ENCODE measurements around the gene RFX8. TPM values are rescaled to one million over a fixed set of nuclear protein-coding genes. Genes with fewer than 3 reads are reported as not detected.

RFX8 gene
- total and polyA plus RNA-seq, 2 of the 13 experiments (the other 11 are each of a cell fraction or from before 2014, with no cell fraction given), result not detected

GRCh38 chr2:101386599-101387150, 88.2 kb downstream of the RFX8 start (continued):
- no peak for TF ChIP-seq ZNF513 (CRISPR knock-in tag; conservative IDR thresholded peaks at IDR 0.05)
- no peak for TF ChIP-seq SNAPC2 (CRISPR knock-in tag; IDR thresholded peaks at IDR 0.05)
- TF ChIP-seq KAT7 (CRISPR knock-in tag; IDR thresholded peaks at IDR 0.05; ENCODE audit: borderline replicate concordance), result no peak
- no peak for TF ChIP-seq CREBL2 (CRISPR knock-in tag; IDR thresholded peaks at IDR 0.05; ENCODE audit: borderline replicate concordance)
- TF ChIP-seq REL (CRISPR knock-in tag; conservative IDR thresholded peaks at IDR 0.05), result no peak
- TF ChIP-seq CBFB (CRISPR knock-in tag; IDR thresholded peaks at IDR 0.05), result no peak
- no peak for TF ChIP-seq CBX1 (IDR thresholded peaks at IDR 0.05; ENCODE audit: low read depth)
- TF ChIP-seq RFXAP (CRISPR knock-in tag; IDR thresholded peaks at IDR 0.05; ENCODE audit: borderline replicate concordance), result no peak
- no peak for TF ChIP-seq ZNF331 (CRISPR knock-in tag; IDR thresholded peaks at IDR 0.05)
- TF ChIP-seq KDM5B (CRISPR knock-in tag; IDR thresholded peaks at IDR 0.05; ENCODE audit: borderline replicate concordance), result peak; percentile 36; the same call in 1 of the 2 replicates
- no peak for TF ChIP-seq ZNF615 (CRISPR knock-in tag; IDR thresholded peaks at IDR 0.05; ENCODE audit: borderline replicate concordance)
- TF ChIP-seq GPBP1L1 (CRISPR knock-in tag; IDR thresholded peaks at IDR 0.05), result no peak
- TF ChIP-seq MAF1 (CRISPR knock-in tag; IDR thresholded peaks at IDR 0.05; ENCODE audit: borderline replicate concordance), result no peak
- TF ChIP-seq ARNT (IDR thresholded peaks at IDR 0.05), result no peak
- TF ChIP-seq ZSCAN9 (CRISPR knock-in tag; IDR thresholded peaks at IDR 0.05; ENCODE audit: borderline replicate concordance), result no peak
- TF ChIP-seq E2F2 (CRISPR knock-in tag; IDR thresholded peaks at IDR 0.05; ENCODE audit: borderline replicate concordance), result no peak
- no peak for TF ChIP-seq ZNF580 (CRISPR knock-in tag; IDR thresholded peaks at IDR 0.05; ENCODE audit: borderline replicate concordance, low read depth)
- no peak for TF ChIP-seq ZFP36L1 (CRISPR knock-in tag; IDR thresholded peaks at IDR 0.05)
- peak; percentile 47; the same call in 1 of the 2 replicates for TF ChIP-seq ZNF777 (CRISPR knock-in tag; IDR thresholded peaks at IDR 0.05)
- TF ChIP-seq NFE2 (CRISPR knock-in tag; IDR thresholded peaks at IDR 0.05), result no peak
- TF ChIP-seq ELF1 (CRISPR knock-in tag; IDR thresholded peaks at IDR 0.05), result no peak
- no peak for TF ChIP-seq FOXK1 (CRISPR knock-in tag; IDR thresholded peaks at IDR 0.05; ENCODE audit: borderline replicate concordance, low read depth)
